Measurements from ENCODE around the gene CD209. TPM values are rescaled to one million over a fixed set of nuclear protein-coding genes. Genes with fewer than 3 reads are reported as not detected.
A peak's percentile ranks its signal among the peaks of the same experiment; 100 is the strongest.

The CD209 gene
- total and polyA plus RNA-seq, 9 of the 15 experiments (the other 6 are each of a cell fraction or from before 2014, with no cell fraction given) = 0.01 TPM; not detected in 8

- no peak for TF ChIP-seq GABPA (tag; conservative IDR thresholded peaks at IDR 0.05; ENCODE audit: low read depth)
- TF ChIP-seq SRSF9 (IDR thresholded peaks at IDR 0.05; ENCODE audit: borderline replicate concordance, low read depth, low read length) = no peak
- TF ChIP-seq MAFG (tag; conservative IDR thresholded peaks at IDR 0.05) = peak; percentile 30; the same call in 1 of the 2 replicates
- TF ChIP-seq MED1 (CRISPR knock-in tag; IDR thresholded peaks at IDR 0.05; ENCODE audit: borderline replicate concordance) = no peak
- no peak for TF ChIP-seq FOXJ2 (tag; IDR thresholded peaks at IDR 0.05)
- TF ChIP-seq POLR2AphosphoS5 (IDR thresholded peaks at IDR 0.05; ENCODE audit: control insufficient read depth, insufficient read depth, low read depth, low read length) = no peak
- peak; percentile 26; the same call in 1 of the 2 replicates for TF ChIP-seq CTBP1 (IDR thresholded peaks at IDR 0.05; ENCODE audit: borderline replicate concordance)
- no peak for TF ChIP-seq ZBTB43 (CRISPR knock-in tag; IDR thresholded peaks at IDR 0.05)
- TF ChIP-seq ZNF324 (CRISPR knock-in tag; IDR thresholded peaks at IDR 0.05) = no peak
- no peak for TF ChIP-seq XRCC4 (IDR thresholded peaks at IDR 0.05; ENCODE audit: extremely low read depth, insufficient read depth, insufficient read length)
- TF ChIP-seq CEBPZ (IDR thresholded peaks at IDR 0.05; ENCODE audit: borderline replicate concordance, low read depth, low read length) = no peak
- no peak for TF ChIP-seq ATF2 (CRISPR knock-in tag; IDR thresholded peaks at IDR 0.05)
- no peak for TF ChIP-seq LARP7 (IDR thresholded peaks at IDR 0.05)
- no peak for TF ChIP-seq ZZZ3 (IDR thresholded peaks at IDR 0.05)
- TF ChIP-seq KDM1A (IDR thresholded peaks at IDR 0.05) = peak; percentile 48 to 49; a peak in 1 of 4 replicates
- TF ChIP-seq TBL1XR1 (IDR thresholded peaks at IDR 0.05; ENCODE audit: low read length in 2 of 2) = no peak
- TF ChIP-seq CEBPB (tag; IDR thresholded peaks at IDR 0.05) = peak; percentile 90
- no peak for TF ChIP-seq ZBTB49 (CRISPR knock-in tag; IDR thresholded peaks at IDR 0.05; ENCODE audit: borderline replicate concordance)
- TF ChIP-seq ZNF239 (CRISPR knock-in tag; IDR thresholded peaks at IDR 0.05) = no peak
- no peak for TF ChIP-seq IRF9 (tag; IDR thresholded peaks at IDR 0.05)
Measured at GRCh38 chr19:7783991-7784423, 36.7 kb upstream of the CD209 start (continued).

All from K562 (cell line).